ENCODE measurements around the gene NINJ1.

DNA sequence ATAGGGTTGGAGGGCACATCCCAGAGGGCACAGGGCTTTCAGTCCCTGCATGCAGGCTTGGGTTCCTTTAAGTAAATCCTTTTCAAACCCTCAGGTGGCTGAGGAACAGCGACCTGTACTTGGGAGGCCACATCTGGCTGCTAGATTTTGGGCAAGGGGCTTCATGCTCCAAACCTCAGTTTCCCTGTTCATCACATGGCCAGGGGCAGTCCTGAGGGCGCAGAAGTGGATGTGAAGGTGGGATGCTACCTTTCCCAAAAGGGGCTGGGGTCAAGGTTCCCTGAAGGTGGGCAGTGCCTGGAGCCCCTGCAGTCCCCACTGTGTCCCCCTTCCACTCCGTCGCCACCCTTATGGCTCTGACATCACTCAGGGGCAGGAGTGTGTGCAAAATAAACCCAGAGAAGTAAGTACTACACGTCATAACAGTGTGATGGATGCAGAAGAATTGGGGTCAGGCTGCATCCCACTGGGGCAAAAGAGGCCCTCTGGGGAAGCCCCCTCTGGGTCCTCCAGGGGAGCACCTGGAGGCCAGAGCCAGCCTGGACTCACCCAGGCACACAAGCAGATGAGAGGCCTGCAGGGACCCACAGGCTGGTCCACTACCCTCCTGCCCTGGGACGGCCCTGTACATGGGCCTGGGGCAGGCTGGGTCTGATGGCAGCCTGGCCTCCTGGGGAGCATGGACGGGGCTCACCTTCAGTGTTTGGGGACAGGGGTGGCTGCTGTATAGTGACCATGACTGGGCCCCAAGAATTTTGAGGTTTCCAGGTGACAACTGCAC is 40.0 kb downstream of the NINJ1 start:
- TF ChIP-seq, protein P1, sequence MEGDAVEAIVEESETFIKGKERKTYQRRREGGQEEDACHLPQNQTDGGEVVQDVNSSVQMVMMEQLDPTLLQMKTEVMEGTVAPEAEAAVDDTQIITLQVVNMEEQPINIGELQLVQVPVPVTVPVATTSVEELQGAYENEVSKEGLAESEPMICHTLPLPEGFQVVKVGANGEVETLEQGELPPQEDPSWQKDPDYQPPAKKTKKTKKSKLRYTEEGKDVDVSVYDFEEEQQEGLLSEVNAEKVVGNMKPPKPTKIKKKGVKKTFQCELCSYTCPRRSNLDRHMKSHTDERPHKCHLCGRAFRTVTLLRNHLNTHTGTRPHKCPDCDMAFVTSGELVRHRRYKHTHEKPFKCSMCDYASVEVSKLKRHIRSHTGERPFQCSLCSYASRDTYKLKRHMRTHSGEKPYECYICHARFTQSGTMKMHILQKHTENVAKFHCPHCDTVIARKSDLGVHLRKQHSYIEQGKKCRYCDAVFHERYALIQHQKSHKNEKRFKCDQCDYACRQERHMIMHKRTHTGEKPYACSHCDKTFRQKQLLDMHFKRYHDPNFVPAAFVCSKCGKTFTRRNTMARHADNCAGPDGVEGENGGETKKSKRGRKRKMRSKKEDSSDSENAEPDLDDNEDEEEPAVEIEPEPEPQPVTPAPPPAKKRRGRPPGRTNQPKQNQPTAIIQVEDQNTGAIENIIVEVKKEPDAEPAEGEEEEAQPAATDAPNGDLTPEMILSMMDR (IDR thresholded peaks at IDR 0.05; ENCODE audit: extremely low read depth in 1 of 2, insufficient read depth in 1 of 2, low read depth in 1 of 2, low read length in 2 of 2) = no peak
- no peak for TF ChIP-seq POLR2AphosphoS5 (IDR thresholded peaks at IDR 0.05; ENCODE audit: insufficient read depth, low read depth, low read length)
- no peak for TF ChIP-seq POLR2A (IDR thresholded peaks at IDR 0.05; ENCODE audit: low read depth, low read length)
- TF ChIP-seq EZH2 (IDR thresholded peaks at IDR 0.05; ENCODE audit: borderline replicate concordance, low read depth, low read length, severe bottlenecking) = no peak
- TF ChIP-seq, protein P2, sequence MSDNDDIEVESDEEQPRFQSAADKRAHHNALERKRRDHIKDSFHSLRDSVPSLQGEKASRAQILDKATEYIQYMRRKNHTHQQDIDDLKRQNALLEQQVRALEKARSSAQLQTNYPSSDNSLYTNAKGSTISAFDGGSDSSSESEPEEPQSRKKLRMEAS (IDR thresholded peaks at IDR 0.05; ENCODE audit: insufficient read depth, insufficient read length) = no peak
